GM21825 (cell line): ENCODE measurements around the gene IL2RG.

Source experiments
- ATAC-seq: cut with Tn5 transposase; IDR thresholded peaks from one replicate; pipeline ENCODE4 v1.9.1; 2021; ENCODE audit warnings: mild to moderate bottlenecking, moderate library complexity; ENCODE audit not compliant: unreplicated experiment

IL2RG gene

GRCh38 chrX:71111141-71111843 lies at the start of gene IL2RG:
IL2RG (minus strand) TSS chrX:71111577; CDS start chrX:71111539, 38 bp downstream.
- peak; percentile 87 for ATAC-seq

DNA sequence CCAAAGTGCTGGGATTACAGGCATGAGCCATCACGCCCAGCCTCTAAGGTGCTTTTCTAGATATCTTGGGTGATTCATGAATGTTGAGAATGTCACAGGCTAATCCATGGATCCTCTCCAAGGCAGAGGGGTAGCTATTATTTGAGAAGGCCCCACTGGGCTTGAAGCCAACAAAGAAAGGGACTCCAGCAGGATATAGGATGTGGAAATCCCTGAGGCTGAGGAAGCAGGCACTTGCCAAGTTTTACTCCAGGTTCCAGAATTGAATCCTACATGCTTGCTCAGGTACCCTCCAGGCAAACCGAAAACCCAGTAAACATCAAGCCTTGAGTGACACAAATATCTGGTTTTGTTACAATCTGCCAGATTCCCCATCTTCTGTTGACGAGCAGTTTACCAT lies 49.1 kb upstream of the IL2RG start:
- ATAC-seq: no peak

DNA sequence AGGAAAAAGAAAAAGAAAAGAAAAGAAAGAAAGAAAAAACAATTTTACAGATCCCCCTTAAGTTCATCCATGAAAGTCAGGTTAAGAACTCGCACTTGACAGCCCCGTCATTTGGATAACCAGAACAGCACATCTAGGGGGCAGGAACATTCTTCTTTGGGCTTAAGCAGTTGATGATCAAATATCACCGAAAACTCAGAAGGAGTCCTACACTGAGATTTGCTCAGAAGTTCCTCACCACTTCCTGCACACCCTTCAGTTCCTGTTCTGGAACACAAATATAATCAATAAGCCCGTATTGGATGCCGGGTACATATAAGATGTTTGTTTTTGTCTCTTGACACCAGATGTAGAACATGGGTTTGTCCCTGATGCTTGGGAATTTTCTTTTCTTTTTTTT lies 48.0 kb upstream of the IL2RG start:
- ATAC-seq: no peak

DNA sequence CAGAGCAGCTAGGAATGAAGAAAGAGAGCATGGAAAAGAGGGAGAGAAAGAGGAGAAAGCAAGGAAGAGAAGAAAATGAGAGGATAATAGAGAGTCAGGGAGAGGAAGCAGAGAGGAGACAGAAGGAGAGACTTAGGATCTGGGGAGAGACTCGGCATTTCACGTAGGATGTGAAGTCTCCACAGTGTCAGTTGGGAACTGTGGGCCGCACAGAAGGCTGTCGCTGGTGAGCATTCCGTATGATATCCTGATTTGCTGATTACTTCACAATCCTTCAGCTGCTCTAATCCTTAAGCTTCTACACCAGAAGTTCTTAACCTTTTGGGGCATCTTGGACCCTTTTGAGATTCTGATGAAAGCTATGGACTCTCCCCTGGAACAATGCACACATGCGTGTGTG lies 47.2 kb upstream of the IL2RG start:
- no peak for ATAC-seq

DNA sequence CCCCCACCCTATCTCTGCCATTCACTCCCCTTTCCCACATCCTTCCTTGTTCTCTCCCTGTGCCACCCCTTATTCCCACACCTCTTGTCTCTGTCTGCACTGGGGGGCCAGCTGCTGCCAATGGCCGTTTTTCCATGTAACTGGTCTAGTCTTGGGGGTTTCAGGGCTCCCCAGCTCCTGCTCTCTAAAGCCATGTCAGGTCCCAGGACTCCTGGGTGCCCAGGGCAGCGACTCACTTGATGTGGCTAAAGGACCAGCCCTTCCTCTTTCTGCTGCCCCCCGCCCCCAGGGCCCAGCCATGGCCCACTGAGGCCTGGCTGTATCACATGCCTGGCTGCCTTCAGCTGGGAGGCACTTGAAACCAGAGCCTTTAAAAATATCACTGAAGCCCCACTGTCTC lies 43.3 kb upstream of the IL2RG start:
- no peak for ATAC-seq

- ATAC-seq: no peak
These were observed 42.8 kb upstream of the IL2RG start for GRCh38 chrX:71154196-71154595.

- no peak for ATAC-seq
These were observed 40.0 kb upstream of the IL2RG start for GRCh38 chrX:71151366-71151765.

DNA sequence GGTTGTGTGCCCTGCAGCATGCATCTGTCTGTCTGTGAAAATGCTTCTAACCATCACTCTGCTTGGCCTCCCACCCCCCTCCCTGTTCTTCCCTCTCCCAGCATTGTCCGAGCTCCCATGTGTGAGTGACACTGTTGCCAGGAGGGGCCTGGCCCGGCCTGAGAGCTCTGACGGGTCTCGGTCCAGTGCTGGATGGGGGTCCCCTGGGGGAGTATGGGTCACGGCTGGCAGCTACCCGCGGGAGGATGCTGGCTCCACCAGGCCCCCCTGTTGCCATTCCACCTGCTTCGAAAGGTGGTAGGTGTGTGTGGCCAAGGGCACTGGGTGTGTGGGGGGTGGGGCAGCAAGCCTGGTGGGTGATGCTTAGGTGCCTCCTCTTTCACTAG lies 36.9 kb upstream of the IL2RG start:
- no peak for ATAC-seq

GRCh38 chrX:71147496-71148277 lies 36.3 kb upstream of the IL2RG start:
- ATAC-seq: no peak

DNA sequence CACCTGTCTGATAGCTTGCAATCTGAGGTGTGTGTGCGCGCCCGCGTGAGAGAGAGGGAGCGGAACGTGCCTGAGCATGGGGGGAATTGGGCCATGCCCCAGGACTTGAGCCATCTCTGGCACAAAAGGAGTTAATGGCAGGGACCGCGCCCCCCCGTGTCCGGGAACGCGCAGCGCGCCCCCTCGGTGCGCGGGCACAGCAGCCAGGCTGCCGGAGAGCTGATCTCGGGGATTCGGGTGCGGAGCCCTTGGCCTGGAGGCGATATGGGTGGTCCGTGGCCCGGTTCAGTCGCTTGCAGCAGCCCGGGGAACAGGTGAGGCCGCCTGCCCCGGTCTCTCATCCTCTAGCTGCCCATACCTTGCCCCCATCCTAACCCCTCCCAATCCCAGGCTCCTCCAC lies 33.3 kb upstream of the IL2RG start, which contains the start of gene NLGN3:
Gene NLGN3, plus strand, starts transcription at position 191 of the 400 bp plus-strand sequence. CDS start 2,909 bp downstream, outside the sequence.
- no peak for ATAC-seq

DNA sequence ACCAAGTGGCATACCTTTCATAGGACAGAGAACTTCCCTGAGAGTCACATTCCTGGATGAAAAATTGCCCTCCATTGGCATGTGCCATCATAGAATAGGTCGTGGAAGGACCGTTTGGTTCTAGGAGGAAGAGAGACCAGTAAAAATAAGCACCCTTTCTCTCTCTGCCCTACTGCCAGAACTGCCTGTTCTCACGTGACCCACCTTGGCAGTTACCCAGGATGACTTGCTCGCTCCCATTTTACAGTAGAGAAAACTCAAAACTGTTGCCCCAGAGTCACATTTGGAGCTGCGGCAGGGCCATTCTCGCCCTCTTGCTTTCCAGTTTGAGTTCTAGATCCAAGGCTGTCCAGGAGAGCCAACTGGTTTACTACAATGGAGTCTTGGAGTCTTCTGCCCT lies 32.1 kb upstream of the IL2RG start:
- ATAC-seq: no peak

GRCh38 chrX:71140440-71140839 lies 29.1 kb upstream of the IL2RG start:
- no peak for ATAC-seq

- ATAC-seq: no peak
These were observed 20.1 kb upstream of the IL2RG start for GRCh38 chrX:71131510-71131909.

GRCh38 chrX:71128915-71129765 lies 17.8 kb upstream of the IL2RG start:
- ATAC-seq: peak; percentile 78

DNA sequence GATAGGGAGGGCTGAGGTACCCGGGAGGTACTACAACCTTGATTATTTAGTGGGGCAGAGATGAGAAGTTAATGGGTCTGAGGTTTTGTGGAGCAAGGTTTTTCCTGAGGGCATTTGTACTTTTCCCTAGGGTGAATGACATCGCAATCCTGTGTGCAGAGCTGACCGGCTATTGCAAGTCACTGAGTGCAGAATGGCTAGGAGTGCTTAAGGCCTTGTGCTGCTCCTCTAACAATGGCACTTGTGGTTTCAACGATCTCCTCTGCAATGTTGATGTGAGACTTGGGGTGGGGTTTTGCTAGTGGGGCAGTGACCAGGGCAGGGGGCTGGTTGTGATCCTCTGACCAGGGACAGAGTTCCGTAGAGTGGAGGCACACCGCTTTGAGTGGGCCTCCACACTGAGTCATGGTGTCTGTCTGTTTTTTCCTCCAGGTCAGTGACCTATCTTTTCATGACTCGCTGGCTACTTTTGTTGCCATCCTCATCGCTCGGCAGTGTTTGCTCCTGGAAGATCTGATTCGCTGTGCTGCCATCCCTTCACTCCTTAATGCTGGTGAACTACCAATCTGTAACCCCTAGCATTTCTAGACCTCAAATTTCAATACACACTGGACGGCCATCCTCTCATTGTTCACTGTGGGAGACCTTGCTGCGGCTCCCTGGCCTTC lies 16.9 kb upstream of the IL2RG start:
- no peak for ATAC-seq

- ATAC-seq: no peak
These were observed 7.7 kb upstream of the IL2RG start for GRCh38 chrX:71118985-71119535.

DNA sequence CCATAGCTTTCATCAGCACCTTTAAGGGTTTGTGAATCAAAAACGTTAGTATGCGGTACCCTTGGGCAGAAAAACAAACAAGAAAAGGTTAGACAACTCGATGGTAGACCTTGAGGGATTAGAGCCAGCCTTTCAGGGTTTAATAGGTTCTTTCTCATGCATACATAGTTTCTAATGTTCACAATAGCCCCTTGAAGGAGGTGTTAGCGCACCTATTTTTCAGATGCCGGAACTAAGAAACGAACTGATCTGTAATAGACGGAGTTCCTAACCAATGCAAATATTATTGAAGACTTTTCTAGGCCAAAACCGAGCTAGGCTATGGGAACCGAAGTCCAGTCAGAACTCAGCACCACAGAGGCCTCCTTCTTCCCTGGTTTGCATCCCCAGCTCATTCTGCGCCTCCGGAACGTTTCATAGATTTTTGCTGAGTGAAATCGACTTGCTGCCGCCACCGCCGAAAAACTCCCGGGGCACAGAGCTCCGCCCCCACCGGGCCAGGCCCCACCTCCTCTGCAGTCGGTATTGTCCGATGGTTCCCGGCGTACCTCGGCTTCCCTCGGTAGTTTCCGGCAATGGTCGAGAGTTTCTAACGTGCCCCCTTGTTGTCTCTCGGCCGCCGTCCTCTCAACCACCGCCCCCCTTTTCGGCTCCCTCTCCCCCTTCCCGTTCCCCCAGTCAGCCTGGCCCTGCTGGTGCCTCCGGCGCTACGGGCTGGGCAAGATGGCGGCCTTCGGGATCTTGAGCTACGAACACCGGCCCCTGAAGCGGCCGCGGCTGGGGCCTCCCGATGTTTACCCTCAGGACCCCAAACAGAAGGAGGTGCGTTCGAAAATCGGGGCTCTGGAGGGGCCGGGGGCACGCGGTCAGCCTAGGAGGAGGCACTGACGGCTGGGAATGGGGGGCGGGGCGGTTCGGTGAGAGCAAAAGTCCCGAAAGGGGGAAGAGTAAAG lies 6.9 kb upstream of the IL2RG start, which contains the start of gene MED12:
Gene MED12, plus strand, starts transcription at position 565 of the 953 bp plus-strand sequence. Its CDS starts 159 bp downstream, at position 724.
- peak; percentile 79 for ATAC-seq

- ATAC-seq: no peak
These were observed 6.0 kb upstream of the IL2RG start for GRCh38 chrX:71117358-71117757.

DNA sequence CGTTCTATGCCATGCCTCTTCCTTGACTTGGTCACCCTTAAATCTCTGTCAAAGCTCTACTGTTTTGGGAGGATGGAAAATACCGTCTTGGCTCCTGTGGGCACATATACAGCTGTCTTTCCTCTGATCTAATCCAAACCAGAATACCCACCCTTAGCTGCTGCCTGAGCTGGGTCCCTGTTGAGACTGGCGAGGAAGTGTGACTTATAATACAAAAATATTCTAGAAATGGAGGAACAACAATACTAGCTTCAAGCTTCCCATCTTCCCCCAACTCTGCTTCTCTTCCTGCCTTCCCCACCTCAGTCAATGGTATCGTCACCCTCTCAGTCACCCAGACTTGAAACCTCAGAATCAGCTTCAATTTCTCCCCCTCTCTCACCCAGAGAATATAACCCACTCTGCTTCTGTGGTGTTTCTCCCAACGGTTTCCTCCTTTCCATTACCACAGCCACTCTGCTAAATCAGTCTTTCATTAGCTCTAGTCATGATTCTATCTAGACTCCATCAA lies 599 bp upstream of the IL2RG start:
- ATAC-seq: peak; percentile 26
